K562 (cell line): ENCODE measurements around the gene TMEM214. TPM values are rescaled to one million over a fixed set of nuclear protein-coding genes. Genes with fewer than 3 reads are reported as not detected.

Experiments used
- ATAC-seq: fragments of 200-7000 bp; cut with Tn5 transposase; 3 replicates; pipeline ENCODE4 v1.9.1; 2020; ENCODE audit warnings: moderate library complexity
- BruUV-seq: library from RNA; stranded (reverse); fragments of 400-500 nt; replicated peaks from 2 replicates; lab custom pipeline; 2021; lab: Mats Ljungman, UMichigan
- CTCF ChIA-PET: fragments of 300-600 bp; formaldehyde crosslinking; extraction: SDS; loops from one replicate; lab custom pipeline; 2021; ENCODE audit warnings: low intra/inter-chr PET ratio; lab: Yijun Ruan, JAX
- POLR2A ChIA-PET: fragments of 300-600, 350-650 bp; sonication (Branson Sonifier 250); formaldehyde crosslinking; extraction: SDS; loops from one replicate; lab custom pipeline; 2021; ENCODE audit warnings: antibody characterized with exemption, inconsistent platforms; lab: Yijun Ruan, JAX
- DNase-seq, 4 experiments: peaks; one replicate each; pipeline versions ENCODE4 v3.0.0 to v3.0.0-alpha.2; 2011 to 2018; ENCODE audit warnings: low spot score in 3 of 4, mixed read lengths in 3 of 4; ENCODE audit errors: extremely low read depth in 1 of 4
- FAIRE-seq: peaks from 2 replicates; lab custom pipeline; 2011; peaks lifted over from hg19 to GRCh38; lab: Jason Lieb, UNC
- H2AFZ ChIP-seq: 2 replicates; pipeline ENCODE4 v1.6.0; 2011; ENCODE audit warnings: low read depth, low read length, control low read depth, inconsistent platforms
- H3K27ac ChIP-seq: fragments of 200-600 bp; 3 replicates; pipeline ENCODE4 v1.8.0; 2011; ENCODE audit warnings: low read depth, mild to moderate bottlenecking, control low read depth, inconsistent platforms, low read length, moderate library complexity, mixed read lengths; ENCODE audit errors: extremely low read depth
- H3K27me3 ChIP-seq, 2 experiments: fragments of 300-600 bp in 1 of 2; 2 replicates in 1 of 2; 3 replicates in 1 of 2; pipeline versions ENCODE4 v1.6.0 to v1.8.0; 2011; ENCODE audit warnings: inconsistent platforms in 2 of 2, low read length in 2 of 2, mild to moderate bottlenecking in 1 of 2, mixed read lengths in 1 of 2, moderate library complexity in 1 of 2; ENCODE audit not compliant: control insufficient read depth in 2 of 2, insufficient read depth in 2 of 2
- H3K36me3 ChIP-seq: fragments of 300-600 bp; 3 replicates; pipeline ENCODE4 v1.8.0; 2011; ENCODE audit warnings: mild to moderate bottlenecking, low read length, inconsistent platforms; ENCODE audit not compliant: control insufficient read depth, insufficient read depth
- H3K4me1 ChIP-seq, 2 experiments: fragments of 200-600 bp in 1 of 2; replicated peaks in 1 of 2; 2 replicates in 1 of 2; 3 replicates in 1 of 2; pipeline versions ENCODE4 v1.5.1 to v1.8.0; 2011; ENCODE audit warnings: inconsistent platforms in 2 of 2, low read length in 2 of 2, mild to moderate bottlenecking in 1 of 2, mixed read lengths in 1 of 2, moderate library complexity in 1 of 2; ENCODE audit not compliant: control insufficient read depth in 2 of 2, insufficient read depth in 2 of 2
- H3K4me2 ChIP-seq: 2 replicates; pipeline ENCODE4 v1.6.1; 2011; ENCODE audit warnings: low read length, control low read depth, inconsistent platforms, mixed read lengths; ENCODE audit not compliant: insufficient read depth
- H3K4me3 ChIP-seq: fragments of 200-600 bp; sonication (generic), shearing (Covaris generic); 2 replicates; pipeline ENCODE4 v1.5.1; 2016; ENCODE audit warnings: control low read depth, inconsistent platforms
- H3K79me2 ChIP-seq: fragments of 200-600 bp; 3 replicates; pipeline ENCODE4 v1.8.0; 2011; ENCODE audit warnings: low read length, inconsistent platforms; ENCODE audit not compliant: control insufficient read depth, insufficient read depth
- H3K9ac ChIP-seq, 2 experiments: 2 replicates each; pipeline versions ENCODE4 v1.6.0 to v1.6.1; 2011; ENCODE audit warnings: low read depth in 2 of 2, low read length in 2 of 2, control low read depth in 1 of 2, inconsistent platforms in 1 of 2, mild to moderate bottlenecking in 1 of 2, mixed read lengths in 1 of 2; ENCODE audit not compliant: insufficient read depth in 1 of 2
- H3K9me1 ChIP-seq: one replicate; pipeline ENCODE4 v1.6.0; 2011; ENCODE audit warnings: inconsistent platforms, mild to moderate bottlenecking, low read length, moderate library complexity; ENCODE audit not compliant: control insufficient read depth, insufficient read depth
- H3K9me3 ChIP-seq: replicated peaks from 2 replicates; pipeline ENCODE4 v1.5.1; 2011; ENCODE audit warnings: low read depth, low read length, inconsistent platforms; ENCODE audit not compliant: control insufficient read depth, insufficient read depth
- H4K20me1 ChIP-seq: replicated peaks from 2 replicates; pipeline ENCODE4 v1.6.1; 2011; ENCODE audit warnings: low read length, inconsistent platforms, mixed read lengths; ENCODE audit not compliant: control insufficient read depth, insufficient read depth
- POLR2G ChIP-seq: fragments of 200-400 bp; formaldehyde crosslinking; IDR thresholded peaks from 2 replicates; pipeline ENCODE4 v1.6.1; 2017; ENCODE audit warnings: low read depth, mild to moderate bottlenecking, antibody characterized with exemption, low read length, moderate library complexity
- RBFOX2 ChIP-seq: fragments of 200-400 bp; formaldehyde crosslinking; IDR thresholded peaks from 2 replicates; pipeline ENCODE4 v1.6.1; 2017; ENCODE audit warnings: low read depth, mild to moderate bottlenecking, low read length, moderate library complexity
- THAP12 ChIP-seq: fragments of 250-450 bp; sonication (Bioruptor Pico); IDR thresholded peaks from 2 replicates; pipeline ENCODE4 v1.9.0; 2021; ENCODE audit warnings: mild to moderate bottlenecking, inconsistent platforms
- WGBS: fragments of 100-300 bp; shearing (Covaris generic); methylation state at CpG from one replicate; pipeline ENCODE4 v1.1.6; 2016; ENCODE audit warnings: low coverage, mixed read lengths; ENCODE audit not compliant: insufficient coverage; ENCODE audit errors: missing lambda C conversion rate; 5-methylcytosine and 5-hydroxymethylcytosine counted together
- in situ Hi-C: fragments of 300-500 bp; cut with MboI; formaldehyde crosslinking; loops from 4 replicates; pipeline ENCODE4 v1.15.0; 2018; ENCODE audit warnings: inconsistent platforms, mixed read lengths
- intact Hi-C: fragments of 100-400 bp; cut with micrococcal nuclease; formaldehyde crosslinking; loops from 2 replicates; pipeline ENCODE4 v1.14.2; 2022
- polyA plus RNA-seq, 8 experiments: library from polyadenylated mRNA; depleted of rRNA in 4 of 8; stranded (reverse) in 5 of 8; unstranded in 3 of 8; fragments of >200 nt; fragmentation: Nextera tagmentation in 2 of 8; fragmentation: Illumina TruSeq in 1 of 8; extraction: Ambion mirVana in 2 of 8; extraction: Trizol in 1 of 8; gene quantifications; 2 replicates each; pipeline versions ENCODE4 v1.2.1 to v1.2.3, GENCODE V29; 2011 to 2014; ENCODE audit warnings: inconsistent platforms in 1 of 8, missing spikeins in 1 of 8
- total RNA-seq, 7 experiments: library from RNA; depleted of rRNA in 6 of 7; stranded (reverse); fragments of >200 nt in 6 of 7; fragmentation: Illumina TruSeq in 2 of 7; extraction: Trizol in 2 of 7; gene quantifications; 2 replicates each; pipeline versions ENCODE4 v1.2.1 to v1.2.3, GENCODE V29; 2011 to 2021; ENCODE audit warnings: low replicate concordance in 1 of 7

The TMEM214 gene
- total and polyA plus RNA-seq, 9 of the 15 experiments (the other 6 are each of a cell fraction or from before 2014, with no cell fraction given): 11.4 to 81.4 (median 44.1) TPM

GRCh38 chr2:27059141-27059820 is 26.5 kb downstream of the TMEM214 start:
- no peak overlapping the region for H2AFZ ChIP-seq
- H3K9me3 ChIP-seq: no peaks in the 10 kb centered on the region
- no TSS peak for BruUV-seq
- in situ Hi-C loops: no loop called here
- ATAC-seq (no peak), FAIRE-seq (no peak), DNase-seq (no peak)
- no peak overlapping the region for H3K4me2 ChIP-seq
- H3K9ac ChIP-seq: no peak overlapping the region
- no peaks in the 10 kb centered on the region for H4K20me1 ChIP-seq
- intact Hi-C loops: no loop called here
- H3K4me1 ChIP-seq: peaks cover 32 to 37% of the 10 kb centered on the region in 2 experiments
- CTCF ChIA-PET: no interaction called here
- H3K27ac ChIP-seq: no peak overlapping the region
- no peaks in the 10 kb centered on the region for H3K27me3 ChIP-seq
- WGBS: 88% methylated on average over 15 of the region's 15 CpGs
- H3K4me3 ChIP-seq: no peak overlapping the region
- POLR2A ChIA-PET: interaction anchor here (0.8 to 10.5 kb wide), 10 partner anchors 7 to 102 kb away, joined by 3 to 112 read pairs (median 4); partner anchors contain the start of genes AGBL5 and OST4
- no peaks in the 10 kb centered on the region for H3K79me2 ChIP-seq
- TF ChIP-seq RBFOX2: peak; percentile 25; the same call in 1 of the 2 replicates
- 0 out of 2 replicates have a peak, but pooled peaks have one; percentile 44 for TF ChIP-seq POLR2G
- no peak for TF ChIP-seq THAP12 (CRISPR knock-in tag)
- peaks cover 63% of the 10 kb centered on the region for H3K36me3 ChIP-seq
- H3K9me1 ChIP-seq: no peaks in the 10 kb centered on the region
